ENCODE results near the gene FGF22.

DNA sequence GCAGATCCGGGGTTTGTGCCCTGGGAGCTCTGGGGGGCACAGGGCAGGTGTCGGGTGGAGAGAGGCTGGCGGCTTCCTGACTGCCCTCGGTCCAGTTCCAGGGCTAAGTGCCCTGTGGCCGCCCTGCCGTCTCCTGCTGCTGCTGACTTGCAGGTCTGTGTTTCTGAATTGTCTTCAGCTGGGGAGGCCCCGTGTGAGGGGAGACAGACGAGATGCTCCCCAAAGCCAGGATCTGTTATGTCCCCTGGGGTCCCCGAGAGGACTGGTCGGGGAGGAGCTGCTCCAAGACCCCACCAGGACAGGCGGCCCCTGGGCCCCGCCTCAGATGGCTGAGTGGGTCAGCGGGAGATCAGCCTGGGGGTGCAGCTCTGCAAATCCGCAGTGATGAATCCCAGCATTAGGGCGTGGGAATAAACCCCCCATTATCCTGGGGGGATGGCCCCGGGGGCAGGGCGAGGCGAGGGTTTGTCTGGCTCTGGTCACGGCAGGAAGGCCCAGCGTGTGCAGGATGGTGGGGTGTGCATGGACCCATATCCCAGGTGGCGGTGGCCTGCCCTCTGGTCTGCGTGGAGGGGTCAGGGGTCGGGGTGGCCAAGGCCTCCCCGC is 45.3 kb upstream of the FGF22 start:
- TF ChIP-seq, protein P1, sequence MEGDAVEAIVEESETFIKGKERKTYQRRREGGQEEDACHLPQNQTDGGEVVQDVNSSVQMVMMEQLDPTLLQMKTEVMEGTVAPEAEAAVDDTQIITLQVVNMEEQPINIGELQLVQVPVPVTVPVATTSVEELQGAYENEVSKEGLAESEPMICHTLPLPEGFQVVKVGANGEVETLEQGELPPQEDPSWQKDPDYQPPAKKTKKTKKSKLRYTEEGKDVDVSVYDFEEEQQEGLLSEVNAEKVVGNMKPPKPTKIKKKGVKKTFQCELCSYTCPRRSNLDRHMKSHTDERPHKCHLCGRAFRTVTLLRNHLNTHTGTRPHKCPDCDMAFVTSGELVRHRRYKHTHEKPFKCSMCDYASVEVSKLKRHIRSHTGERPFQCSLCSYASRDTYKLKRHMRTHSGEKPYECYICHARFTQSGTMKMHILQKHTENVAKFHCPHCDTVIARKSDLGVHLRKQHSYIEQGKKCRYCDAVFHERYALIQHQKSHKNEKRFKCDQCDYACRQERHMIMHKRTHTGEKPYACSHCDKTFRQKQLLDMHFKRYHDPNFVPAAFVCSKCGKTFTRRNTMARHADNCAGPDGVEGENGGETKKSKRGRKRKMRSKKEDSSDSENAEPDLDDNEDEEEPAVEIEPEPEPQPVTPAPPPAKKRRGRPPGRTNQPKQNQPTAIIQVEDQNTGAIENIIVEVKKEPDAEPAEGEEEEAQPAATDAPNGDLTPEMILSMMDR (IDR thresholded peaks at IDR 0.05; ENCODE audit: poor library complexity, severe bottlenecking) = no peak
- TF ChIP-seq POLR2AphosphoS5 (IDR thresholded peaks at IDR 0.05) (no peak), EZH2 (IDR thresholded peaks at IDR 0.05; ENCODE audit: borderline replicate concordance, insufficient read depth, low read length, poor library complexity, severe bottlenecking) (no peak), RAD21 (conservative IDR thresholded peaks at IDR 0.05) (no peak), EP300 (conservative IDR thresholded peaks at IDR 0.05; ENCODE audit: poor library complexity, severe bottlenecking) (no peak), MXI1 (conservative IDR thresholded peaks at IDR 0.05; ENCODE audit: poor library complexity, severe bottlenecking) (no peak), TAF1 (IDR thresholded peaks at IDR 0.05; ENCODE audit: low read depth) (no peak)
- TF ChIP-seq, protein P2, sequence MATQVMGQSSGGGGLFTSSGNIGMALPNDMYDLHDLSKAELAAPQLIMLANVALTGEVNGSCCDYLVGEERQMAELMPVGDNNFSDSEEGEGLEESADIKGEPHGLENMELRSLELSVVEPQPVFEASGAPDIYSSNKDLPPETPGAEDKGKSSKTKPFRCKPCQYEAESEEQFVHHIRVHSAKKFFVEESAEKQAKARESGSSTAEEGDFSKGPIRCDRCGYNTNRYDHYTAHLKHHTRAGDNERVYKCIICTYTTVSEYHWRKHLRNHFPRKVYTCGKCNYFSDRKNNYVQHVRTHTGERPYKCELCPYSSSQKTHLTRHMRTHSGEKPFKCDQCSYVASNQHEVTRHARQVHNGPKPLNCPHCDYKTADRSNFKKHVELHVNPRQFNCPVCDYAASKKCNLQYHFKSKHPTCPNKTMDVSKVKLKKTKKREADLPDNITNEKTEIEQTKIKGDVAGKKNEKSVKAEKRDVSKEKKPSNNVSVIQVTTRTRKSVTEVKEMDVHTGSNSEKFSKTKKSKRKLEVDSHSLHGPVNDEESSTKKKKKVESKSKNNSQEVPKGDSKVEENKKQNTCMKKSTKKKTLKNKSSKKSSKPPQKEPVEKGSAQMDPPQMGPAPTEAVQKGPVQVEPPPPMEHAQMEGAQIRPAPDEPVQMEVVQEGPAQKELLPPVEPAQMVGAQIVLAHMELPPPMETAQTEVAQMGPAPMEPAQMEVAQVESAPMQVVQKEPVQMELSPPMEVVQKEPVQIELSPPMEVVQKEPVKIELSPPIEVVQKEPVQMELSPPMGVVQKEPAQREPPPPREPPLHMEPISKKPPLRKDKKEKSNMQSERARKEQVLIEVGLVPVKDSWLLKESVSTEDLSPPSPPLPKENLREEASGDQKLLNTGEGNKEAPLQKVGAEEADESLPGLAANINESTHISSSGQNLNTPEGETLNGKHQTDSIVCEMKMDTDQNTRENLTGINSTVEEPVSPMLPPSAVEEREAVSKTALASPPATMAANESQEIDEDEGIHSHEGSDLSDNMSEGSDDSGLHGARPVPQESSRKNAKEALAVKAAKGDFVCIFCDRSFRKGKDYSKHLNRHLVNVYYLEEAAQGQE (IDR thresholded peaks at IDR 0.05; ENCODE audit: borderline replicate concordance) = no peak
